PFSK-1 (cell line): ENCODE measurements around the gene MATN4.

Experiments
- FOXP2 ChIP-seq: optimal IDR thresholded peaks from 2 replicates; pipeline ENCODE3; 2011; ENCODE audit warnings: borderline replicate concordance, control low read depth, inconsistent platforms; ENCODE audit not compliant: insufficient read depth; ENCODE audit errors: extremely low read length, extremely low read depth
- POLR2AphosphoS5 ChIP-seq: IDR thresholded peaks from 2 replicates; pipeline ENCODE4 v1.6.1; 2012; ENCODE audit warnings: low read depth, mild to moderate bottlenecking, control low read depth, low read length, moderate library complexity
- SIN3A ChIP-seq: IDR thresholded peaks from 2 replicates; pipeline ENCODE4 v1.6.1; 2012; ENCODE audit warnings: mild to moderate bottlenecking, low read length, moderate library complexity, borderline replicate concordance; ENCODE audit not compliant: insufficient read depth
- TAF1 ChIP-seq: IDR thresholded peaks from 2 replicates; pipeline ENCODE4 v1.6.1; 2012; ENCODE audit warnings: low read length, control low read depth, borderline replicate concordance; ENCODE audit not compliant: insufficient read depth
- TF ChIP-seq, protein P1 (sequence below), 2 experiments: IDR thresholded peaks; 2 replicates each; pipeline versions ENCODE4 v1.6.1 to v1.8.0; 2011 to 2012; ENCODE audit warnings: low read depth in 2 of 2, low read length in 2 of 2, control low read depth in 1 of 2, inconsistent platforms in 1 of 2, mild to moderate bottlenecking in 1 of 2, moderate library complexity in 1 of 2; ENCODE audit not compliant: insufficient read depth in 1 of 2

MATN4 gene

DNA sequence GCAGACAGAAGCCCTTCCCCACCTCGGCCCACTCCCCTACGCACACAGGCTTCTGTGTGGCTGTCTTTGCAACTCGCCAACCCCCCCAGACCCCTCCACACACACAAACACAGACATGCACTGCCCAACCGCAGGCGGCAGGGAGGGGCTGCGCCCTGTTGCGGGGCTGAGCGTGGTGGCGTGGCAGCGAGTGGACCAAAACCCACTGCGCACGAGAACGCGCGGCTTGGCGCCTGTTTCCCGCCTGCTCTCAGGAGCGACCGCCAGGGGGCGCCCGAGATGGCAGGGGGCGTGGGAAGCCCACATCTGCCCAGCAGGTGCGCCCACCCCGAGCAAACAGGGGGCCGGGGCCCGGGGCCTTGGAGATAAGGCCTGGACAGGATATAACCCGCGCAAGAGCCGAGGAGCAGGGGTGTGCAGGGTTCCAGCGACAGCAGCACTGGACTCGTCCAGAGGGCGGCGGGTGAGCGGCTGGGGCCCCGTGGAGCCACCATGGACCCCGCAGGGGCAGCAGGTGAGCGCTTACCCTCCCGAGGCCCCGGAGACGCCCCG is 1.6 kb downstream of the MATN4 start, which contains the start of gene RBPJL:
RBPJL (plus strand) TSS at position 410 of the 552 bp plus-strand sequence; CDS start at position 493, 83 bp downstream.
- TF ChIP-seq SIN3A (no peak), POLR2AphosphoS5 (no peak), TAF1 (no peak), FOXP2 (no peak)
- TF ChIP-seq, protein P1, sequence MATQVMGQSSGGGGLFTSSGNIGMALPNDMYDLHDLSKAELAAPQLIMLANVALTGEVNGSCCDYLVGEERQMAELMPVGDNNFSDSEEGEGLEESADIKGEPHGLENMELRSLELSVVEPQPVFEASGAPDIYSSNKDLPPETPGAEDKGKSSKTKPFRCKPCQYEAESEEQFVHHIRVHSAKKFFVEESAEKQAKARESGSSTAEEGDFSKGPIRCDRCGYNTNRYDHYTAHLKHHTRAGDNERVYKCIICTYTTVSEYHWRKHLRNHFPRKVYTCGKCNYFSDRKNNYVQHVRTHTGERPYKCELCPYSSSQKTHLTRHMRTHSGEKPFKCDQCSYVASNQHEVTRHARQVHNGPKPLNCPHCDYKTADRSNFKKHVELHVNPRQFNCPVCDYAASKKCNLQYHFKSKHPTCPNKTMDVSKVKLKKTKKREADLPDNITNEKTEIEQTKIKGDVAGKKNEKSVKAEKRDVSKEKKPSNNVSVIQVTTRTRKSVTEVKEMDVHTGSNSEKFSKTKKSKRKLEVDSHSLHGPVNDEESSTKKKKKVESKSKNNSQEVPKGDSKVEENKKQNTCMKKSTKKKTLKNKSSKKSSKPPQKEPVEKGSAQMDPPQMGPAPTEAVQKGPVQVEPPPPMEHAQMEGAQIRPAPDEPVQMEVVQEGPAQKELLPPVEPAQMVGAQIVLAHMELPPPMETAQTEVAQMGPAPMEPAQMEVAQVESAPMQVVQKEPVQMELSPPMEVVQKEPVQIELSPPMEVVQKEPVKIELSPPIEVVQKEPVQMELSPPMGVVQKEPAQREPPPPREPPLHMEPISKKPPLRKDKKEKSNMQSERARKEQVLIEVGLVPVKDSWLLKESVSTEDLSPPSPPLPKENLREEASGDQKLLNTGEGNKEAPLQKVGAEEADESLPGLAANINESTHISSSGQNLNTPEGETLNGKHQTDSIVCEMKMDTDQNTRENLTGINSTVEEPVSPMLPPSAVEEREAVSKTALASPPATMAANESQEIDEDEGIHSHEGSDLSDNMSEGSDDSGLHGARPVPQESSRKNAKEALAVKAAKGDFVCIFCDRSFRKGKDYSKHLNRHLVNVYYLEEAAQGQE (IDR thresholded peaks at IDR 0.05; ENCODE audit: insufficient read depth in 1 of 2, low read depth in 2 of 2, low read length in 2 of 2): no peak

DNA sequence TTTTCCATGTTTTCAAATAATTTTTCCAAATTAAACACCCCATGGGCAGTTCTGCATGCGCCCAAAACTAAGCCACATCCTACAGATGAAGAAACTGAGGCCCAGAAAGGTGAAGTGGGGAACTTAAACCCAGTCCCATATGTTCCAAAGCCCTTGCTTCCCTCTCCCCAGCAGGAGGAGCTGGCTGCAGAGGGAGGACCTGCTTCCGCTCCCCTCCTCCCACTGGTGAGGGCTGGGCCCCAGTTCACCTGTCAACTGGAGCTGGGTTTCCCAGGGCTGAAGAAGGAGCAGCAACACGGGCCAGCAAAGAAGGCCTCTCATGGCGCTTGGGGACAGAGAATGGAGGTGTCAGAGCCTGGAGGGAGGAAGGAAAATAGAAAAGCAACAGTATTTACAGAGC is 2.8 kb downstream of the MATN4 start:
- TF ChIP-seq TAF1: no peak
- TF ChIP-seq, protein P1 (IDR thresholded peaks at IDR 0.05; ENCODE audit: insufficient read depth in 1 of 2, low read depth in 2 of 2, low read length in 2 of 2): no peak
- TF ChIP-seq FOXP2: no peak
- TF ChIP-seq POLR2AphosphoS5: no peak
- TF ChIP-seq SIN3A: no peak

DNA sequence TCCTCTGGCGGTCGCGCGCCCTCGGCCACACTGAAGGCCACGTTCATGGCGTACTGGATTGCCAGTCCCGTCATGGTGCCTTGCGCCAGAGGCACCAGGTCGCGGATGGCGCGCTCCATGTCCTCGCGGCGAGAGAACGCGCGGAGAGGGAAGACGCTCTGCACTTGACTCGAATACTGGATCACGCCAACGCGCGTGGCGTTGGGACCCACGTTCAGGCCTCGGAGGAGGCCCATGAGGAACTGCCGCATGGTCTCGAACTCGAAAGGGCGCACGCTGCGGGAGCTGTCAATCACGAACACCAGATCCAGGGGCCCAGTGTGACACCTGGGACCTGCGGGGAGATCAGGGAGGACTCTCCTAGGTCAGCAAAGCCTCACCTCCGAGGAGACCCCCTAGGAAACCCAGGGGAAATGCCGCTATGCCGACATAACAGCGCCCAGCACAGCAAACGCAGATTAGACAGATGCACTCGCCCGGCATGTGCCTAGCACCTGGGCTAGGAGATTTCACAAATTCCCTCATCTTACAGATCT is 3.6 kb downstream of the MATN4 start:
- TF ChIP-seq, protein P1 (IDR thresholded peaks at IDR 0.05; ENCODE audit: insufficient read depth in 1 of 2, low read depth in 2 of 2, low read length in 2 of 2): no peak
- TF ChIP-seq POLR2AphosphoS5: no peak

DNA sequence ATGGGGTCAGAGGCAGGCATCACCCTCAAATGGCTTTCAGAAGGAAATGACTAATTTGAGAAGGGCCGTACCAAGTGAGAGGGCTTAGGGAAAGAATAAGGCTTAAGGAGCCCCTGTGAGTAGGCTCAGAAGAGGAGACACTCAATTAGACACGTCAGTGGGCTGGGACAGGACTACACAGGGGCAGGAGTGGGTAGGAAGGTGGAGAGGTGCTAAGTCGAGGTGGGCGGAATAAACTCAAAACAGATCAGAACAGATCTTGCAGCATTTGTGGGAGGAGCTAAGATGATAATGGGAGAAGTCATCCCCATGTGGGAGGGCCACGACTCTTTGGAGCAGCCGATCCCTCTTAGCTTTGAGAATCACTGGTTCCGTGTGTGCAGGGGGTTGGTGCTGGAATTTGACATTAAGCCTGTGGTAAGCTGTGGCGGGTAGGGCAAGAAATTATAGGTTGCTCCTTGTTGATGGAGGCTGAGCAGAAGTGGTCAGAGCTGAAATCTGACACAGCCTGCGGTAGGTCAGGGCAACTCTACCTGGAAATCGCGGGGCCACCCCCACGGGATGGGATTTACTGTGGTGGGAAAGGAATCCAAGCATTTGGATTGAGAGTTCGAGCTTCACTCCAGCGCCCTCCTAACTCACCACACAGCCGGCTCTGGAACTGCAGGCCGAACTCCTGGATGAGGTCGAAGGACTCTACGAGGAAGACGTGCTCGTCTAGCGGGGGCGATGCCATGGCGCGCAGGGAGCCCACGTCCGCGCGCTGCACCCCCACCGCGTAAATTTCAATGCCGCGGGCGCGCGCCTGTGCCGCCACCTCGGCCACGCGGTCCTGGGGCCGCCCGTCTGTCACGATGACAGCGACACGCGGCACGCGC is 4.3 kb downstream of the MATN4 start:
- TF ChIP-seq FOXP2 (no peak), SIN3A (no peak), TAF1 (no peak), POLR2AphosphoS5 (no peak)
- TF ChIP-seq, protein P1 (IDR thresholded peaks at IDR 0.05; ENCODE audit: insufficient read depth in 1 of 2, low read depth in 2 of 2, low read length in 2 of 2): no peak
